Hepatocyte (in vitro differentiated cells): ENCODE results near the gene CAV2. TPM values are rescaled to one million over a fixed set of nuclear protein-coding genes. Genes with fewer than 3 reads are reported as not detected.

Experiments
- DNase-seq: peaks from one replicate; pipeline ENCODE4 v3.0.0-alpha.2; 2016; ENCODE audit warnings: low spot score
- H2AFZ ChIP-seq: fragments of 200-600 bp; sonication (generic); 2 replicates; pipeline ENCODE4 v1.6.0; 2016; ENCODE audit warnings: antibody characterized with exemption, mild to moderate bottlenecking
- H3K27ac ChIP-seq: fragments of 200-600 bp; sonication (generic); 2 replicates; pipeline ENCODE4 v1.5.1; 2016; ENCODE audit warnings: mild to moderate bottlenecking
- H3K27me3 ChIP-seq: fragments of 200-600 bp; sonication (generic); 2 replicates; pipeline ENCODE4 v1.6.1; 2016
- H3K36me3 ChIP-seq: fragments of 200-600 bp; sonication (generic); replicated peaks from 2 replicates; pipeline ENCODE4 v1.5.1; 2016; ENCODE audit warnings: low read depth; ENCODE audit not compliant: insufficient read depth
- H3K4me1 ChIP-seq: fragments of 200-600 bp; sonication (generic); 2 replicates; pipeline ENCODE4 v1.5.1; 2016; ENCODE audit warnings: mild to moderate bottlenecking, moderate library complexity; ENCODE audit not compliant: insufficient read depth
- H3K4me2 ChIP-seq: fragments of 200-600 bp; sonication (generic); 2 replicates; pipeline ENCODE4 v1.6.0; 2016
- H3K4me3 ChIP-seq: fragments of 200-600 bp; sonication (generic); 2 replicates; pipeline ENCODE4 v1.5.1; 2016; ENCODE audit warnings: mild to moderate bottlenecking
- H3K79me2 ChIP-seq: fragments of 200-600 bp; sonication (generic); 2 replicates; pipeline ENCODE4 v1.6.0; 2017; ENCODE audit warnings: mild to moderate bottlenecking
- H3K9me2 ChIP-seq: fragments of 200-600 bp; sonication (generic); replicated peaks from 2 replicates; pipeline ENCODE4 v1.6.0; 2017; ENCODE audit warnings: mild to moderate bottlenecking; ENCODE audit not compliant: insufficient read depth
- H3K9me3 ChIP-seq: fragments of 200-600 bp; sonication (generic); 2 replicates; pipeline ENCODE4 v1.5.1; 2016; ENCODE audit warnings: low read depth, mild to moderate bottlenecking
- H4K20me1 ChIP-seq: fragments of 200-600 bp; sonication (generic); 2 replicates; pipeline ENCODE4 v1.6.0; 2016; ENCODE audit warnings: mild to moderate bottlenecking; ENCODE audit not compliant: insufficient read depth, poor library complexity, severe bottlenecking
- EZH2 ChIP-seq: fragments of 200-600 bp; sonication (generic); IDR thresholded peaks from 2 replicates; pipeline ENCODE4 v1.6.1; 2016; ENCODE audit warnings: antibody characterized with exemption, mild to moderate bottlenecking, borderline replicate concordance
- EZH2phosphoT487 ChIP-seq: fragments of 200-600 bp; sonication (generic); IDR thresholded peaks from one replicate; pipeline ENCODE4 v1.6.1; 2018; ENCODE audit warnings: antibody characterized with exemption, mild to moderate bottlenecking, low read depth, moderate library complexity; ENCODE audit not compliant: unreplicated experiment, severe bottlenecking
- WGBS: methylation state at CpG from one replicate; pipeline ENCODE4 v1.1.6; 2016; ENCODE audit warnings: low lambda C conversion rate; ENCODE audit errors: missing lambda C conversion rate; 5-methylcytosine and 5-hydroxymethylcytosine counted together
- polyA plus RNA-seq: library from polyadenylated mRNA; unstranded; fragments of >200 nt; fragmentation: Nextera tagmentation; extraction: Ambion mirVana; gene quantifications from 2 replicates; pipeline ENCODE4 v1.2.1, GENCODE V29; 2016
- total RNA-seq: library from RNA; depleted of rRNA; stranded (reverse); fragments of >200 nt; gene quantifications from 2 replicates; pipeline ENCODE4 v1.2.3, GENCODE V29; 2014
- TF ChIP-seq, protein P1 (sequence below): fragments of 200-600 bp; sonication (generic); IDR thresholded peaks from 2 replicates; pipeline ENCODE4 v1.5.1; 2016; ENCODE audit warnings: antibody characterized with exemption, mild to moderate bottlenecking; ENCODE audit not compliant: poor library complexity

Gene CAV2, protein sequence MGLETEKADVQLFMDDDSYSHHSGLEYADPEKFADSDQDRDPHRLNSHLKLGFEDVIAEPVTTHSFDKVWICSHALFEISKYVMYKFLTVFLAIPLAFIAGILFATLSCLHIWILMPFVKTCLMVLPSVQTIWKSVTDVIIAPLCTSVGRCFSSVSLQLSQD
- 35.5 and 49.2 TPM in 2 replicates for total RNA-seq
- polyA plus RNA-seq: 53.0 and 61.5 TPM in 2 replicates

DNA sequence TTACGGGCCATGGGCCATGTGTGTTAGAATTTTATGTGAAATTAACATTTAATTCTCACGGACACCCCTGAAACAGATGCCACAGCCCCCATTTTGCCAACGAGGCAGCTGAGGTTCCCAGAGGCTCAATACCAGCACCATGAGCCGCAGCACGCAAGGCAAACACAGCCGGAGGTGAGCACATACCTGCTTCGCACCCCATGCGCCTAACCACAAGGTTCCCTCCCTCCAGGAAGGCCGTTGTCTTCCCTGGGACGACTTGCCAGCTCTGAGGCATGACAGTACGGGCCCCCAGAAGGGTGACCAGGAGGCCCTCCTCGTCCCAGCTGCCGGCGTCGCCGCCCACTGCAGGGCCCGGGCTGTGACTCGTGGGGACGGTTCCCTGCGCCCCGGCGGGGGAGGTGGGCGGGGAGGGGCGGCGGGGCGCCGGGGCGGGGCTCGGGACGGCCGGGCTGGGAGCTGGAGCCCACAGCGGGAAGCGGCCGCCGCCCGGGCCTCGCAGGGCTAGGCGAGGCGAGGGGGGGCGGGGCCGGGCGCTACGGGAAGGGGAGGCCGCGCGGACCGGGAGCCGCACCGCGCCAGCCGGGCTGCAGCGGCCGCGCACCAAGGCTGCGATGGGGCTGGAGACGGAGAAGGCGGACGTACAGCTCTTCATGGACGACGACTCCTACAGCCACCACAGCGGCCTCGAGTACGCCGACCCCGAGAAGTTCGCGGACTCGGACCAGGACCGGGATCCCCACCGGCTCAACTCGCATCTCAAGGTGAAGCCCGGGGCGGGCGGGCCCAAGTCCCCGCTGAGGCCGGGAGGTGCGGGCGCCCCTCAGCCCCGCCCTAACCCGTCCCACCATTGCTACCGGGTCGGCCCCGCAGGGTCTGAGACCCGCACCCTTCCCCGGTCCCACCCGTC lies at the start of gene CAV2:
Gene CAV2 (plus strand): TSS at position 571 of the 910 bp plus-strand sequence. CDS start 44 bp downstream, at position 615.
- H3K9me3 ChIP-seq: no peaks in the 10 kb centered on the region
- no peaks in the 10 kb centered on the region for H3K79me2 ChIP-seq
- H3K27ac ChIP-seq: peak within 1 kb of the TSS; percentile 81
- H3K4me1 ChIP-seq: peaks cover 10% of the 10 kb centered on the region
- H3K4me2 ChIP-seq: peak within 1 kb of the TSS; percentile 94
- H2AFZ ChIP-seq: peak within 1 kb of the TSS; percentile 99
- no peaks in the 10 kb centered on the region for H4K20me1 ChIP-seq
- TF ChIP-seq EZH2phosphoT487: no peak
- TF ChIP-seq, protein P1, sequence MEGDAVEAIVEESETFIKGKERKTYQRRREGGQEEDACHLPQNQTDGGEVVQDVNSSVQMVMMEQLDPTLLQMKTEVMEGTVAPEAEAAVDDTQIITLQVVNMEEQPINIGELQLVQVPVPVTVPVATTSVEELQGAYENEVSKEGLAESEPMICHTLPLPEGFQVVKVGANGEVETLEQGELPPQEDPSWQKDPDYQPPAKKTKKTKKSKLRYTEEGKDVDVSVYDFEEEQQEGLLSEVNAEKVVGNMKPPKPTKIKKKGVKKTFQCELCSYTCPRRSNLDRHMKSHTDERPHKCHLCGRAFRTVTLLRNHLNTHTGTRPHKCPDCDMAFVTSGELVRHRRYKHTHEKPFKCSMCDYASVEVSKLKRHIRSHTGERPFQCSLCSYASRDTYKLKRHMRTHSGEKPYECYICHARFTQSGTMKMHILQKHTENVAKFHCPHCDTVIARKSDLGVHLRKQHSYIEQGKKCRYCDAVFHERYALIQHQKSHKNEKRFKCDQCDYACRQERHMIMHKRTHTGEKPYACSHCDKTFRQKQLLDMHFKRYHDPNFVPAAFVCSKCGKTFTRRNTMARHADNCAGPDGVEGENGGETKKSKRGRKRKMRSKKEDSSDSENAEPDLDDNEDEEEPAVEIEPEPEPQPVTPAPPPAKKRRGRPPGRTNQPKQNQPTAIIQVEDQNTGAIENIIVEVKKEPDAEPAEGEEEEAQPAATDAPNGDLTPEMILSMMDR: no peak
- no peak for TF ChIP-seq EZH2
- peak within 1 kb of the TSS; percentile 79 for H3K4me3 ChIP-seq
- 6% methylated on average over 32 of the region's 86 CpGs for WGBS
- no peaks in the 10 kb centered on the region for H3K27me3 ChIP-seq
- no peaks in the 10 kb centered on the region for H3K9me2 ChIP-seq
- DNase-seq: peak; percentile 88
- H3K36me3 ChIP-seq: no peaks in the 10 kb centered on the region

GRCh38 chr7:116449950-116450349 lies 49.6 kb upstream of the CAV2 start:
- Histone ChIP-seq H4K20me1 (no peaks in the 10 kb centered on the region), H3K9me2 (no peaks in the 10 kb centered on the region), H3K4me1 (peaks cover 15% of the 10 kb centered on the region), H3K9me3 (no peaks in the 10 kb centered on the region), H2AFZ (no peak overlapping the region), H3K4me2 (no peak overlapping the region), H3K27ac (no peak overlapping the region), H3K4me3 (no peak overlapping the region), H3K27me3 (no peaks in the 10 kb centered on the region), H3K36me3 (no peaks in the 10 kb centered on the region), H3K79me2 (no peaks in the 10 kb centered on the region)
- no peak for DNase-seq
- 75% methylated on average over 4 of the region's 4 CpGs for WGBS
- TF ChIP-seq EZH2phosphoT487 (no peak), EZH2 (no peak)
- TF ChIP-seq, protein P1: no peak

GRCh38 chr7:116451957-116452729 lies 47.4 kb upstream of the CAV2 start:
- Histone ChIP-seq H3K79me2 (no peaks in the 10 kb centered on the region), H3K4me3 (no peak overlapping the region), H3K36me3 (no peaks in the 10 kb centered on the region), H3K9me2 (no peaks in the 10 kb centered on the region), H2AFZ (no peak overlapping the region), H3K27ac (no peak overlapping the region), H3K27me3 (no peaks in the 10 kb centered on the region), H3K4me2 (no peak overlapping the region), H3K9me3 (no peaks in the 10 kb centered on the region), H3K4me1 (peaks cover 6% of the 10 kb centered on the region), H4K20me1 (no peaks in the 10 kb centered on the region)
- WGBS: 100% methylated on average over 2 of the region's 2 CpGs
- TF ChIP-seq EZH2phosphoT487 (no peak), EZH2 (no peak)
- TF ChIP-seq, protein P1: no peak
- DNase-seq: no peak
